ES-I3 (cell line): Measurements from ENCODE around the gene KIF4A.
A peak's percentile ranks its signal among the peaks of the same experiment; 100 is the strongest.
"Not testable (repeated sequence)": the region's sequence is repeated elsewhere in the genome, so short reads cannot be mapped to it uniquely, and the experiment has no call there.

ENCODE experiments used
- H3K36me3 ChIP-seq: 2 replicates; pipeline ENCODE4 v1.6.1; 2013; ENCODE audit warnings: mild to moderate bottlenecking, low read length, control low read depth, moderate library complexity; ENCODE audit not compliant: insufficient read depth
- H3K4me1 ChIP-seq: 2 replicates; pipeline ENCODE4 v1.6.1; 2013; ENCODE audit warnings: mild to moderate bottlenecking, control low read depth, low read length; ENCODE audit not compliant: insufficient read depth
- H3K9ac ChIP-seq: 2 replicates; pipeline ENCODE4 v1.6.1; 2013; ENCODE audit warnings: low read depth, mild to moderate bottlenecking, low read length, moderate library complexity
- H3K9me3 ChIP-seq: 2 replicates; pipeline ENCODE4 v1.6.1; 2013; ENCODE audit warnings: mild to moderate bottlenecking, low read length, moderate library complexity; ENCODE audit not compliant: control insufficient read depth, insufficient read depth

Gene KIF4A

GRCh38 chrX:70386235-70386634 is 96.3 kb downstream of the KIF4A start:
- H3K36me3 ChIP-seq = no peaks in the 10 kb centered on the region
- no peaks in the 10 kb centered on the region for H3K9me3 ChIP-seq
- no peaks in the 10 kb centered on the region for H3K4me1 ChIP-seq
- H3K9ac ChIP-seq = no peak overlapping the region

GRCh38 chrX:70398899-70399298 is 109.0 kb downstream of the KIF4A start:
- Histone ChIP-seq H3K4me1 (no peaks in the 10 kb centered on the region), H3K36me3 (no peaks in the 10 kb centered on the region), H3K9me3 (no peaks in the 10 kb centered on the region), H3K9ac (no peak overlapping the region)

- H3K36me3 ChIP-seq, H3K4me1 ChIP-seq, H3K9ac ChIP-seq, H3K9me3 ChIP-seq: not testable (repeated sequence)
Measured at GRCh38 chrX:70400181-70400580, 110.3 kb downstream of the KIF4A start.

- no peak overlapping the region for H3K9ac ChIP-seq
- H3K9me3 ChIP-seq = no peaks in the 10 kb centered on the region
- H3K36me3 ChIP-seq = peaks cover 7% of the 10 kb centered on the region
- H3K4me1 ChIP-seq = no peaks in the 10 kb centered on the region
Measured at GRCh38 chrX:70402721-70403120, 112.8 kb downstream of the KIF4A start.

- Histone ChIP-seq H3K36me3 (peaks cover 7% of the 10 kb centered on the region), H3K4me1 (no peaks in the 10 kb centered on the region), H3K9ac (no peak overlapping the region), H3K9me3 (no peaks in the 10 kb centered on the region)
Measured at GRCh38 chrX:70405003-70405402, 115.1 kb downstream of the KIF4A start.

GRCh38 chrX:70410921-70411320 is 121.0 kb downstream of the KIF4A start:
- Histone ChIP-seq H3K9ac (no peak overlapping the region), H3K36me3 (no peaks in the 10 kb centered on the region; the same call in 1 of the 2 replicates), H3K9me3 (no peaks in the 10 kb centered on the region), H3K4me1 (no peaks in the 10 kb centered on the region)

- no peaks in the 10 kb centered on the region for H3K4me1 ChIP-seq
- H3K9me3 ChIP-seq = no peaks in the 10 kb centered on the region
- H3K36me3 ChIP-seq = no peaks in the 10 kb centered on the region; the same call in 1 of the 2 replicates
- H3K9ac ChIP-seq = no peak overlapping the region
Measured at GRCh38 chrX:70411475-70411874, 121.6 kb downstream of the KIF4A start.

GRCh38 chrX:70421618-70422017 is 131.7 kb downstream of the KIF4A start:
- Histone ChIP-seq H3K4me1 (peaks cover 26% of the 10 kb centered on the region), H3K36me3 (no peaks in the 10 kb centered on the region; the same call in 1 of the 2 replicates), H3K9me3 (no peaks in the 10 kb centered on the region), H3K9ac (no peak overlapping the region)

GRCh38 chrX:70422851-70423341 is 133.0 kb downstream of the KIF4A start, which contains the start of gene GDPD2:
Gene GDPD2, plus strand, starts transcription at chrX:70423314. Its CDS starts 1,671 bp downstream, at chrX:70424985.
- Histone ChIP-seq H3K9ac (peak within 1 kb of the TSS; percentile 67), H3K9me3 (no peaks in the 10 kb centered on the region)

GRCh38 chrX:70423936-70424675 is 134.2 kb downstream of the KIF4A start:
- Histone ChIP-seq H3K36me3 (no peaks in the 10 kb centered on the region; the same call in 1 of the 2 replicates), H3K9ac (peak overlapping the region; percentile 67), H3K9me3 (no peaks in the 10 kb centered on the region), H3K4me1 (peaks cover 26% of the 10 kb centered on the region)

More at GRCh38 chrX:70422851-70423341, 133.0 kb downstream of the KIF4A start, which contains the start of gene GDPD2:
- Histone ChIP-seq H3K4me1 (peaks cover 26% of the 10 kb centered on the region), H3K36me3 (no peaks in the 10 kb centered on the region; the same call in 1 of the 2 replicates)

- H3K9ac ChIP-seq = no peak overlapping the region
- H3K9me3 ChIP-seq = no peaks in the 10 kb centered on the region
- peaks cover 26% of the 10 kb centered on the region for H3K4me1 ChIP-seq
- H3K36me3 ChIP-seq = no peaks in the 10 kb centered on the region; the same call in 1 of the 2 replicates
Measured at GRCh38 chrX:70424801-70425200, 134.9 kb downstream of the KIF4A start.

- Histone ChIP-seq H3K9ac (no peak overlapping the region), H3K4me1 (peaks cover 18% of the 10 kb centered on the region), H3K9me3 (no peaks in the 10 kb centered on the region), H3K36me3 (no peaks in the 10 kb centered on the region; the same call in 1 of the 2 replicates)
Measured at GRCh38 chrX:70426286-70427278, 136.7 kb downstream of the KIF4A start.

- no peaks in the 10 kb centered on the region; the same call in 1 of the 2 replicates for H3K36me3 ChIP-seq
Measured at GRCh38 chrX:70427365-70427764, 137.5 kb downstream of the KIF4A start.

GRCh38 chrX:70429759-70430158 is 139.9 kb downstream of the KIF4A start:
- peaks cover 5% of the 10 kb centered on the region; the same call in 1 of the 2 replicates for H3K4me1 ChIP-seq
- no peaks in the 10 kb centered on the region; the same call in 1 of the 2 replicates for H3K36me3 ChIP-seq
- H3K9ac ChIP-seq = no peak overlapping the region
- no peaks in the 10 kb centered on the region for H3K9me3 ChIP-seq

More at GRCh38 chrX:70427365-70427764, 137.5 kb downstream of the KIF4A start:
- H3K9ac ChIP-seq = no peak overlapping the region
- H3K9me3 ChIP-seq = no peaks in the 10 kb centered on the region
- H3K4me1 ChIP-seq = peaks cover 14% of the 10 kb centered on the region
